ENCODE results near the gene BTBD16.

BTBD16 gene

GRCh38 chr10:122249303-122249850, 21.7 kb upstream of the BTBD16 start:
- no peak for TF ChIP-seq CTCF (IDR thresholded peaks at IDR 0.05)

- TF ChIP-seq CTCF (IDR thresholded peaks at IDR 0.05): no peak
Observed at GRCh38 chr10:122249991-122250750, 20.9 kb upstream of the BTBD16 start.

GRCh38 chr10:122251459-122252255, 19.4 kb upstream of the BTBD16 start:
- no peak for TF ChIP-seq CTCF (IDR thresholded peaks at IDR 0.05)

- TF ChIP-seq CTCF (IDR thresholded peaks at IDR 0.05): no peak
Observed at GRCh38 chr10:122252805-122253204, 18.3 kb upstream of the BTBD16 start.

- TF ChIP-seq CTCF (IDR thresholded peaks at IDR 0.05): no peak
Observed at GRCh38 chr10:122253605-122254004, 17.5 kb upstream of the BTBD16 start.

GRCh38 chr10:122254831-122255230, 16.3 kb upstream of the BTBD16 start:
- TF ChIP-seq CTCF (IDR thresholded peaks at IDR 0.05): no peak

GRCh38 chr10:122255509-122256301, 15.4 kb upstream of the BTBD16 start:
- no peak for TF ChIP-seq CTCF (IDR thresholded peaks at IDR 0.05)
